SK-N-SH treated with all-trans-retinoic acid at 6 μM for 48 hours (cell line): Measurements from ENCODE around the gene TSHZ2.
"Not testable (repeated sequence)": the region's sequence is repeated elsewhere in the genome, so short reads cannot be mapped to it uniquely, and the experiment has no call there.

Source experiments
- ATAC-seq: fragments of 200-7000 bp; cut with Tn5 transposase; 3 replicates; pipeline ENCODE4 v1.9.1; 2020; ENCODE audit warnings: mild to moderate bottlenecking, moderate library complexity
- ARNTL ChIP-seq: fragments of 450-650 bp; formaldehyde crosslinking; IDR thresholded peaks from 2 replicates; pipeline ENCODE4 v1.5.0; 2020; ENCODE audit warnings: low read depth, mild to moderate bottlenecking, moderate library complexity, borderline replicate concordance
- BACH2 ChIP-seq: fragments of 250-450 bp; sonication (Bioruptor Pico); IDR thresholded peaks from 2 replicates; pipeline ENCODE4 v1.9.0; 2021; ENCODE audit warnings: mild to moderate bottlenecking, borderline replicate concordance
- CREB5 ChIP-seq: fragments of 250-450 bp; sonication (Bioruptor Pico); IDR thresholded peaks from 2 replicates; pipeline ENCODE4 v1.5.1; 2020; ENCODE audit warnings: low read depth, mild to moderate bottlenecking, moderate library complexity
- CSRNP3 ChIP-seq: fragments of 250-450 bp; sonication (Bioruptor Pico); IDR thresholded peaks from 2 replicates; pipeline ENCODE4 v1.5.1; 2021; ENCODE audit warnings: mild to moderate bottlenecking, moderate library complexity
- ESRRG ChIP-seq: fragments of 250-450 bp; sonication (Bioruptor Pico); IDR thresholded peaks from 2 replicates; pipeline ENCODE4 v1.6.1; 2021; ENCODE audit warnings: mild to moderate bottlenecking
- OSR1 ChIP-seq: fragments of 250-450 bp; sonication (Bioruptor Pico); IDR thresholded peaks from 2 replicates; pipeline ENCODE4 v1.8.0; 2022; ENCODE audit warnings: moderate library complexity, mild to moderate bottlenecking, inconsistent platforms
- PATZ1 ChIP-seq: fragments of 250-450 bp; sonication (Bioruptor Pico); IDR thresholded peaks from 2 replicates; pipeline ENCODE4 v1.8.0; 2020; ENCODE audit warnings: mild to moderate bottlenecking, moderate library complexity, borderline replicate concordance
- POU6F1 ChIP-seq: fragments of 250-450 bp; sonication (Bioruptor Pico); IDR thresholded peaks from 2 replicates; pipeline ENCODE4 v1.8.0; 2021; ENCODE audit warnings: low read depth, mild to moderate bottlenecking, moderate library complexity, borderline replicate concordance
- RARB ChIP-seq: fragments of 250-450 bp; sonication (Bioruptor Pico); IDR thresholded peaks from 2 replicates; pipeline ENCODE4 v1.8.0; 2021; ENCODE audit warnings: mild to moderate bottlenecking, moderate library complexity
- SNAI2 ChIP-seq: fragments of 250-450 bp; sonication (Bioruptor Pico); IDR thresholded peaks from 2 replicates; pipeline ENCODE4 v1.5.0; 2020; ENCODE audit warnings: mild to moderate bottlenecking, moderate library complexity
- TCF4 ChIP-seq: fragments of 250-450 bp; sonication (Bioruptor Pico); IDR thresholded peaks from 2 replicates; pipeline ENCODE4 v1.8.0; 2021; ENCODE audit warnings: mild to moderate bottlenecking, moderate library complexity, borderline replicate concordance
- TSHZ2 ChIP-seq: fragments of 250-450 bp; sonication (Bioruptor Pico); IDR thresholded peaks from 2 replicates; pipeline ENCODE4 v1.5.0; 2020; ENCODE audit warnings: mild to moderate bottlenecking, moderate library complexity
- ZC3H10 ChIP-seq: fragments of 250-450 bp; sonication (Bioruptor Pico); IDR thresholded peaks from 2 replicates; pipeline ENCODE4 v1.5.1; 2021; ENCODE audit warnings: mild to moderate bottlenecking, moderate library complexity
- ZNF8 ChIP-seq: fragments of 450-650 bp; formaldehyde crosslinking; IDR thresholded peaks from 2 replicates; pipeline ENCODE4 v1.5.0; 2020; ENCODE audit warnings: mild to moderate bottlenecking, moderate library complexity

Gene TSHZ2

GRCh38 chr20:53319716-53320115 is 347.6 kb downstream of the TSHZ2 start (continued):
- no peak for TF ChIP-seq TSHZ2 (CRISPR knock-in tag)
- no peak for TF ChIP-seq BACH2 (CRISPR knock-in tag)
- TF ChIP-seq, all 23 proteins: peak for 0

- TF ChIP-seq PATZ1 (CRISPR knock-in tag) (no peak), ZC3H10 (CRISPR knock-in tag) (no peak), TCF4 (CRISPR knock-in tag) (no peak), POU6F1 (no peak), CSRNP3 (no peak), CREB5 (CRISPR knock-in tag) (no peak)
- no peak for ATAC-seq
Observed at GRCh38 chr20:53320701-53321100, 348.5 kb downstream of the TSHZ2 start.

- TF ChIP-seq SNAI2 (CRISPR knock-in tag), result no peak
- ATAC-seq, result no peak
Observed at GRCh38 chr20:53321596-53321995, 349.4 kb downstream of the TSHZ2 start.

GRCh38 chr20:53322651-53323050 is 350.5 kb downstream of the TSHZ2 start:
- ATAC-seq, result no peak
- TF ChIP-seq BACH2 (CRISPR knock-in tag), result no peak
- TF ChIP-seq RARB (CRISPR knock-in tag), result no peak
- TF ChIP-seq POU6F1, result no peak
- no peak for TF ChIP-seq ESRRG (CRISPR knock-in tag)
- TF ChIP-seq SNAI2 (CRISPR knock-in tag), result no peak
- TF ChIP-seq OSR1, result no peak
- no peak for TF ChIP-seq ZNF8 (CRISPR knock-in tag)
- TF ChIP-seq ARNTL, result no peak
- TF ChIP-seq, all 23 proteins: peak for 0

- not testable (repeated sequence) for ATAC-seq
Observed at GRCh38 chr20:53323460-53323859, 351.3 kb downstream of the TSHZ2 start.
